Measurements from ENCODE around the gene GRIN3B. TPM values are rescaled to one million over a fixed set of nuclear protein-coding genes. Genes with fewer than 3 reads are reported as not detected.
"Not testable (repeated sequence)": the region's sequence is repeated elsewhere in the genome, so short reads cannot be mapped to it uniquely, and the experiment has no call there.

Gene GRIN3B
- polyA plus RNA-seq, 3 donors: 0.01 to 0.03 TPM; not detected in 1

DNA sequence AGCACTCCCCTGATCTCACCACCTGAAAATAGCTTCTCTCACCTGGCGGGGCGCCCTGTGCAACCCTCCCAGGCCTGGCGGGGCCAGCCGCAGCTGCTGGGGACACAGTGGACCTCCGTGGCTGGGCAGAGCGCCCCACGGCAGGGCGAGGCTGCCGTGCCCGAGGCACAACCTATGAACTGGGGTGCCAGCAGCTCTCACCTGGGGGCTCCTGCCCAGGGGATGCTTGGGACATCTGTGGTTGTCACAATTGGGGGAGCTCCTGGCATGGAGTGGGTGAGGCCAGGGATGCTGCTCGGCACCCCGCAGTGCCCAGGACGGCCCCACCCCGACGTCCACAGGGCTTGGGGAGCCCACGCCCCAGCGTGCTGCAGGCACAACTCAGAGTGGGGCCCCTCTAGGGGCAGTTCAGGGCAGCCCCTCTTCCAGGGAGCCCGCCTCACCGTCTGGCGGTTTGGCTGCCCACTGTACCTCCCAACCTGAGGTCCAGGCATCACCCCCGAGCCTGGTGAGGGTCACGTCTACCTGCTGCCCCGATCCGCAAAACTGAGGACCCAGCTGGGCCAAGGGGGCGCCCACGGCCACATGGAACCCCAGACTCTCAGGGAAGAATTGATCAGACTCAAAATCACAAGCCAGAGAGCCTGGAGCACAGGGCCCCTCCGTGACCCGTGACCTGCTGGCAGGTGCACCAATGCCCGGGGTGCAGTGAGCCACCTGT lies 15.0 kb downstream of the GRIN3B start:
- WGBS, 3 donors: 86 to 90% (median 89%) methylated on average over 24 to 29 of the region's 29 CpGs
- H3K27ac ChIP-seq (ENCODE audit: low read depth, low read length): no peak overlapping the region

DNA sequence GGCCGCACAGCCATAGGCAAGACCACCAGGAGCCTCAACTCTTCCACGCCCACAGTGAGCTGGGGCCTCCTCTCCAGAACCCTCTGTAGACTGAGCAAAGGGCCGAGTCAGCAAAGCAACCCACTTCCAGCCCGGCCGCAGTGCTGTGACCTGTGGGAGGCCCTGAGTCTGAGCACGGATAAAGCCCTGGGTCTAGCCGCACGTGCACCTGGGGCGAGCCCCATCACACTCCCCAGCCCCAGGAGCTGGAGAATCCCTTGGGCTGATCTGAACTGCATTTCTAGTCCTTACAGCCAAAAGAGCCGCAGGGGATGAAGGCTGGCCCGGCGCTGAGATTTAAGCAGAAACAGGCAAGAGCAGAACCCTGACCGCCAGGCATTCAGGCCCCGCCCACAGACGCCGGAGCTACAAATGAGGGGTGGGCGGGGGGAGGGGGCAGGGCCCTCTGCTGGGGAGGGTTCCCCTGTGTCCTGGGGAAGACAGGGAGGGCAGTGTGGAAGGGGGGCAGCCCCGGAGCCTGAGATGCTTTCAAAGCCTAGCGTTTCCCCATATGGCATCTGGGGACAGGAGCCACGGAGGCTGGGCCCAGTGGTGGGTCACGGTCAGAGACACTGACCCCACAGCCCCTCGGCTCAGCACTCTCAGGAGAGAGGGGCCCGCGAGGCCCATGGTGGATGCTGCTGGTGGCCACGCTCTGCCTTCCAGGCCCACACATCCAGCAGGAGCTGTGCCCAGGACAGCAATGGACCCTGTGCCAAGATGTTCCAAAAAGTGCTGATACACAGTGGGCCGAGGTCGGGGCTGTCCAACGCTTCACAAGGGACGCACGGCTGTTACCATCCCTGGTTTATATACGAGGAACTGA lies 15.8 kb downstream of the GRIN3B start:
- whole genome bisulfite sequencing, 3 donors: 53 to 70% (median 56%) methylated on average over 31 of the region's 31 CpGs
- H3K27ac ChIP-seq (ENCODE audit: low read depth, low read length): no peak overlapping the region

DNA sequence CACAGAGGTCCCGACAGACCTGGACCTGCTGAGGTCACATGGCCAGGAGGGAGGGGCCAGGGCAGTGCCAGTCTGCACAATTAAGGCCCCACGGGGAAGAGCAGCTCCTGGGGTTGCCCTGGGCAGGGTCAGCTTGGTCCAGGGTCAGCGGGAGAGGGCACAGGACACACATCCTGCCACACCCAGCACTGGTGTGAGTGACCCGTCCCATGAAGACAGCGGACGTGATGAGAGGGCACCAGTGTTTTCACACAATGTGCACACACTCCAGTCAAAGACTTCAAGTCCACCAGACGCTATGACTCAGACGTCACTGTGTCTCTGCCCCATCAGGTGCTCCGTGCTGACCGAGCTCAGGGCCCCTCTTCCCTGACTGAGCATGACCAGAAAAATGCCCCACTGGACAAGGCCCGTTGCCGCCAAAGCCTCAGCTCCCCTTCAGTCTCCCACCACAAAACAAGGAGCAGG lies 16.5 kb downstream of the GRIN3B start:
- WGBS, 3 donors: 28 to 55% (median 53%) methylated on average over 12 of the region's 12 CpGs
- no peak overlapping the region for H3K27ac ChIP-seq (ENCODE audit: low read depth, low read length)

DNA sequence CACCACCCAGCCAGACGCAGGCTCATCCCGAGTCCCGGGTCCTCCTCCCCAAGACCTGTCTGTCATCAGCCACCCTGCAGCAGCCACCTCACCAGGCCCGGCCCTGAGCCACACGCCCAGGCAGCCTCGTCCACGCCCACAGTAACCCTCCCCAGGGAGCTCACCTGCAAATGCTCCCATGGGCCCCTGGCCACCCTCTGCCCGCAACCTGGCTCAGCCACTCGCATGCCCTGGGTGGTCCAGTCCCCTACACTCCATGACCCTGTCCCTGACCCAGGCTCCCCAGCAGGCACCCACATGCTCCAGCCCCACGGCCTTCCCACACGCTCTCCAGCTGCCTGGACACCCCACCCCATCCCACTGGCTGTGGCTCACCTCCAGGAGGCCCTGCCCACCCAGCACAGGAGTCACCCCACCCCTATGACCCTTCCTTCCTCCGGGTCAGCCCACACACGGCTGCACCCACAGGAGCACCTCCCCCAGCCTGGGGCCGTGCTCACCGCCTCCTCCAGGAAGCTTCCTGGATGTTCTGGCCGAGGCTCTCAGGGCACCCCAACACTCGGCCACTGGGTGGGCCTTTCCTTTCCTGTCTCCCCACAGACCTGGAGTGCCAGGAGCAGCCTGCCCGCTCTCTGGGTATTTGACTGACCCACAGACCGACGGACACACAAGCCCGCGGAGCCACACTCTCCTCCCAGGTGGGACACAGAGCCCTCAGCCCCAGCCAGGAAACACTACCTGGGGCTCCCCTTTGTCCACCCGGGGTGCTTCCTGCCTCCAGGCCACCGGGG lies 17.1 kb downstream of the GRIN3B start:
- H3K27ac ChIP-seq (ENCODE audit: low read depth, low read length): no peak overlapping the region
- 34 to 61% (median 56%) methylated on average over 24 of the region's 24 CpGs for WGBS, 3 donors

DNA sequence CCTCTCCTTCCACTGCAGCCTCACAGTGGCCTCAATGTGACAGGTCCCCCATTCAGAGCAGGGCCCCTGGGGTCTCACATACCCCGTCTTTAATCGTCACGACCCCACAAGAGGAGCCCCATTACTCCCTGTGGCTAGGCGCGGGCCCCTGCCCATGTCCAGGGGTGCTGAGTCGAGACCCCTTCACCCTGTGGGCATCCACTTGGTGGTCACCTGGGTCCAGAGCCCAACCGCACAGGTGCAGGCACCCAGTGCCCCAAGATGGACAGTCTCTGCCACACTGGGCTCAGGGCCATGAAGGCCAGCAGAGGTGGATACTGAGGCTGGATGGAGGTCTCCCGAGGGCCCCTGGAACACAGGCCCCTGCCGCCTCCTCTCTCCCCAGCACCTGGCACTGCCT lies 17.7 kb downstream of the GRIN3B start:
- no peak overlapping the region for H3K27ac ChIP-seq (ENCODE audit: low read depth, low read length)
- 76 to 92% (median 88%) methylated on average over 9 of the region's 9 CpGs for WGBS, 3 donors

DNA sequence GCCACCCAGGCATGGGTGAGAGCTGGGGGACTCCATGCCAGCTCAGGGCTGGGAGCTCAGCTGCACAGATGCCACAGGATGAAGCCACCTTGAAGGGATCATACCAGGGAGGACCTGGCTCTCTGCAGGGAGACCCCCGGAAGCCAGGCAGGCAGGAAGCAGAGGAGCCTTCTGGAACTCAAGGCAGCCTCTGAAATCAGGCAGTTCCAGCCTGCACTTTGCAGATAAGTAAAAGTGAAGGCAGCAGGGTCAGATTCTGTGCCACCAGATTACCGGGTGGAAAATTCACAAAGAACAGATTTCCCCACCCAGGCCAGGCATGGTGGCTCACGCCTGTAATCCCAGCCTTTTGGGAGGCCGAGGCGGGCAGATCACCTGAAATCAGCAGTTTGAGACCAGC lies 18.2 kb downstream of the GRIN3B start:
- 55 to 79% (median 76%) methylated on average over 5 of the region's 5 CpGs for WGBS, 3 donors
- no peak overlapping the region for H3K27ac ChIP-seq (ENCODE audit: low read depth, low read length)

DNA sequence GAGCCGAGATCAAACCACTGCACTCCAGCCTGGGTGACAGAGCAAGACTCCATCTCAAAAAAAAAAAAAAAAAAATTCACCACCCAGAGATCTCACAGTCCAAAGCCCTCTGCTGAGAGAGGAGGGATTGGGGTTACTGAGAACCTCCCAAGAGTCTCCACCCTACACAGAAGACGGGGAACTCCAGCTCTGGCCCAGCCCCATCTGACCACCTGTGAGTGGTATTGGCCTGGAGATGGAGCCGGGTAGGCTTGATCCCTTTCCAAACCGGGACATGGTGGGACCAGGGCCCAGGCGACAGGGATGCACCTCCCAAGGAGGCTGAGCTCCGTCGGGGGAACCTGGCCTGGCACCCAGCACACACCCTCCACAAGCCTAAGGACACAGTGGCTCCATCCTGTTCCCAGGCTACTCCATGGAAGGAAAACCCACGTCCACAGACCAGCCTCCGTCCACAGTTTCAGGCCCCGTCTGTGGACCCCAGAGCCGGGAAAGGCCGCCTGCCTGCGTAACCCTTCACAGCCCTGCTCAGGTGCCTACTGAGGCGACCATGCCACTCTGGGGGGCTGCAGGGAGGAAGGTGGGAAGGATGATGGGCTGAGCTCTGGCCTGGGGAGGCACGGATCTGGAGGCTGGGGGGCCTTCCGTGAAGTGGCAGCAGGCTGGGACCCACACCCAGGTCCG lies 18.9 kb downstream of the GRIN3B start:
- WGBS, 3 donors: 27 to 59% (median 57%) methylated on average over 16 to 17 of the region's 17 CpGs
- H3K27ac ChIP-seq (ENCODE audit: low read depth, low read length): no peak overlapping the region

DNA sequence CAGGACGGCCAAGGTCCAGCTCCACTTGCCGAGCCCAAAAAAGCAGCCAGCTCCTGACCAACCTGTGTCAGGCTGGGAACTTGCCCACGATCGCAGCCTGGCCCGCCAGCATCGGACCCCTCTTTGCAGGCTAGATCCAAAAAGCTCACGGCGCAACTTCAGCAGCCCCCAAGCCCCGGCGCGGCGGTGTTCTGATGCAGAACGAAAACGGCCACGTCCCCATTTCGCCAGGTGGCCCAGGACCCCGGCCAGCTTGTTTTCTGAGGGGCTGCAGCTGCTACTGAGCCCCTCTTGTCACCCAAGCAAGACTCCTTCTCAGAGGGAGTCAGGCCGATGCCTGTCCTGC lies 19.4 kb downstream of the GRIN3B start:
- H3K27ac ChIP-seq (ENCODE audit: low read depth, low read length): no peak overlapping the region
- WGBS, 3 donors: 38 to 69% (median 67%) methylated on average over 17 to 18 of the region's 18 CpGs

GRCh38 chr19:1019980-1020867 lies 20.0 kb downstream of the GRIN3B start:
- no peak overlapping the region for H3K27ac ChIP-seq (ENCODE audit: low read depth, low read length)
- WGBS, 3 donors: 1 to 2% (median 1%) methylated on average over 59 to 60 of the region's 60 CpGs

DNA sequence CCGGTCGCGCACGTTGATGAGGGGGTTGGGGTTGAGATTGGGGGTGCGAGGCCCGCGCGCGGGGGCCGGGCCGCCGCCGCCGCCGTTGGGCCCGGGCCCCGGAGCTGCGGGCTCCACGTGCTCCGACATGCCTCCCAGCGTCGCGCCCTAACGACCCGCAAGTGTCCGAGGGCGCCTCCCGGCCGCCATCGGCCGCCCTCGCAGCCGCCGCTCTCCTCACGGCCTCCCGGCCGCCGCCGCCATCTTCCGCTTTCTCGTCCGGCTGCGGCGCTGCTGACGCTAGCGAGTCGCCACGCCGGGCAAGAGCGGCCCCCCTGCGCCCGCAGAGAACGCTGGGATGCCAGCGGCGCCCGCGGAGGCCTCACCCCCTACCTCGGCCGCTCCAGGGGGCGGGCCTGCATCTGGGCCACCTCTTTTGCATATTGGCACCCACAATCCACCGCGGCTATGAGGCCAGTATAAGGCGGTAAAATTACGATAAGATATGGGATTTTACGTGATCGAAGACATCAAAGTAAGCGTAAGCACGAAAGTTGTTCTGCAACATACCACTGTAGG lies 20.7 kb downstream of the GRIN3B start, which contains the start of gene TMEM259:
TSS of gene TMEM259 (minus strand) at position 256 of the 558 bp plus-strand sequence. CDS start at position 129, 127 bp downstream.
- 0 to 1% (median 0%) methylated on average over 44 to 68 of the region's 68 CpGs for WGBS, 3 donors
- peak within 1 kb of the TSS; percentile 84 for H3K27ac ChIP-seq (ENCODE audit: low read depth, low read length)

DNA sequence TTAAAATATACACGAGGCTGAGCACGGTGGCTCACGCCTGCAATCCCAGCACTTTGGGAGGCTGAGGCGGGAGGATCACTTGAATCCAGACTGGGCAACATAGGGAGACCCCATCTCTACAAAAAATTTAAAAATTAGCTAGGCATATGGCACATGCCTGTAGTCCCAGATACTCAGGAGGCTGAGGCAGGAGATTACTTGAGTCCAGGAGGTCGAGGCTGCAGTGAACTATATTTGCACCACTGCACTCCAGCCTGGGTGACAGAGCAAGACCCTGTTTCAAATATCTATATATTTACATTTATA lies 23.6 kb downstream of the GRIN3B start:
- 79 to 89% (median 83%) methylated on average over 5 of the region's 5 CpGs for WGBS, 3 donors
- H3K27ac ChIP-seq (ENCODE audit: low read depth, low read length): not testable (repeated sequence)

DNA sequence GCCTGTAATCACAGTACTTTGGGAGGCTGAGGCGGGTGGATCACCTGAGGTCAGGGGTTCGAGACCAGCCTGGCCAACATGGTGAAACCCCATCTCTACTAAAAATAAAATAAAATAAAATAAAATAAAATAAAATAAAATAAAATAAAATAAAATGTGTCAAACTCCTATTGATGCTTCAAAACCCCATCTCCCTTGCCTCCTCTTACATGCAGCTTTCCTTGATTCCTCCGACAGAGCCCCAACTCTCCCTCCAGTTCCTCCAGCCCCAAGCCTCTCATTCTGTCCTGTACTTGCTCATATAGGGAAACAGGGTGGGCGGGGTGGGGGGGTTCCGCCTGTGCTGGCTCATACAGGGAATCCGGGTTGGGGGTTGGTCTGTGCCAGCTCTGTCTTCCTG lies 24.9 kb downstream of the GRIN3B start:
- not testable (repeated sequence) for H3K27ac ChIP-seq (ENCODE audit: low read depth, low read length)
- WGBS, 3 donors: 85 to 89% (median 86%) methylated on average over 6 of the region's 6 CpGs

DNA sequence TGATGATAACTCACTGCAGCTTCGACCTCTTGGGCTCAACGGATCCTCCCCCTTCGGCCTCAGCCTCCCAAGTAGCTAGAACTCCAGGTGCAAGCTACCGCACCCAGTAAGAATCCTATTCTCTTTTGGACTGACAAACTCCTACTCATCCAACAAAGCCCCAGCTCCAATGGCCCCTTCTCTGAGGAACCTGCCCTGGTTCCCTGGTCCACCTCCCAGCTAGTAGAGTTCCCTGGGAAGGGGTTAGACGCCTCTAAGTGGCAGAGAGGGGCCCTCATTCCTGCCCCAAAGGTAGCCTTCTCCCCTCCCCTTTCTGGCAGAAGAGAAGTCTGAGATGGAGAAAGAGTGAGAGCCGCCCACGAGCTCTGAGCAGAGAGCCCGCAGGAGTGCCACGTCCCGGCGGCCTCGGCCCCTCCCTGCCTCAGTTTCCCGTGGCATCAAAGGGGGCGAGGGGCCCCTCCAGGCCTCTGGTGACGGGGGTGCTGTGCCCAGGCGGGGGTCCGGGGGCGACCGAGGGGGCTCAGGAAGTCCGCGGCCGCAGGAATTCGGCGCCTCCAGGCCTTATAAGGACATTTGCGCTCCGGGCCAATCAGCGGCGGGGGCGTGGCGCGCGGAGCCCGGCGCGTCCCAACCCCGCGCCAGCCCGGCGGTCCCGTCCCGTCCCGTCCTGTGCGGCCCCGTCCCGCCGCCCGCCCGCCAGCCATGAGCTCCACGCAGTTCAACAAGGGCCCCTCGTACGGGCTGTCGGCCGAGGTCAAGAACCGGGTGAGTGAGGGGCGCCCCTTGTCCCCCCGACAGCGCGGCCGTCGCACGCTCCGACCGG lies 26.0 kb downstream of the GRIN3B start, which contains the start of gene CNN2:
TSS of gene CNN2 (plus strand) at position 649 of the 823 bp plus-strand sequence. CDS start at position 703, 54 bp downstream.
- peak within 1 kb of the TSS; percentile 65 for H3K27ac ChIP-seq (ENCODE audit: low read depth, low read length)
- WGBS, 3 donors: 5 to 9% (median 6%) methylated on average over 32 to 63 of the region's 63 CpGs

GRCh38 chr19:1026783-1027649 lies 26.8 kb downstream of the GRIN3B start:
- H3K27ac ChIP-seq (ENCODE audit: low read depth, low read length): peak overlapping the region; percentile 65
- 1 to 3% (median 1%) methylated on average over 36 of the region's 36 CpGs for WGBS, 3 donors

DNA sequence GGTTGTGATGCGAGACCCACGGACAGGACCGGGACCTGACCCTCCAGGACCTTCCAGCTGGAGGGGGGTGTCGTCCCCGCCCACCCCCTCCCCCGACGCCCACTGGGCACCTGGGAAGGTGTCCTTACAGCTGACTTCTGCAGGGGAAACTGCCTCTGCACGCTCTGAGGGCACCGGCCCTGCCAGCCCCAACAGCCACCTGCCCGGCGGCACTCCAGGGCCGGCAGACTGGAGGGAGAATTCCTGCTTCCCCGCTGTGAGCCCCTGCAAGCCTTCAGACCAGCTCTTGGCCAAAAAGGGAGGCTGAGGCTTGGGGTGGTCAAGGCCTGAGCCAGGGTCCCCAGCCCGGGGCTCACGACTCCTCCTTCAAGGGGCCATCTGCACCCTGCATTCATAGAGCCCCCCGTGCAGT lies 27.4 kb downstream of the GRIN3B start:
- peak overlapping the region; percentile 73 for H3K27ac ChIP-seq (ENCODE audit: low read depth, low read length)
- WGBS, 3 donors: 1 to 5% (median 5%) methylated on average over 15 to 16 of the region's 16 CpGs

All from adipose tissue (tissue), 3 donors.